HL-60 (cell line): ENCODE results near the gene PUM2.

Experiments
- GABPA ChIP-seq: IDR thresholded peaks from 2 replicates; pipeline ENCODE4 v1.6.1; 2012; ENCODE audit warnings: low read depth
- POLR2AphosphoS5 ChIP-seq: IDR thresholded peaks from 2 replicates; pipeline ENCODE4 v1.6.1; 2012; ENCODE audit warnings: low read depth
- SPI1 ChIP-seq: IDR thresholded peaks from 2 replicates; pipeline ENCODE4 v1.6.1; 2012; ENCODE audit warnings: low read depth, mild to moderate bottlenecking, borderline replicate concordance
- TF ChIP-seq, protein P1 (sequence below): IDR thresholded peaks from one replicate; pipeline ENCODE4 v1.5.1; 2011; ENCODE audit warnings: low read length, control low read depth, inconsistent platforms; ENCODE audit not compliant: insufficient read depth

DNA sequence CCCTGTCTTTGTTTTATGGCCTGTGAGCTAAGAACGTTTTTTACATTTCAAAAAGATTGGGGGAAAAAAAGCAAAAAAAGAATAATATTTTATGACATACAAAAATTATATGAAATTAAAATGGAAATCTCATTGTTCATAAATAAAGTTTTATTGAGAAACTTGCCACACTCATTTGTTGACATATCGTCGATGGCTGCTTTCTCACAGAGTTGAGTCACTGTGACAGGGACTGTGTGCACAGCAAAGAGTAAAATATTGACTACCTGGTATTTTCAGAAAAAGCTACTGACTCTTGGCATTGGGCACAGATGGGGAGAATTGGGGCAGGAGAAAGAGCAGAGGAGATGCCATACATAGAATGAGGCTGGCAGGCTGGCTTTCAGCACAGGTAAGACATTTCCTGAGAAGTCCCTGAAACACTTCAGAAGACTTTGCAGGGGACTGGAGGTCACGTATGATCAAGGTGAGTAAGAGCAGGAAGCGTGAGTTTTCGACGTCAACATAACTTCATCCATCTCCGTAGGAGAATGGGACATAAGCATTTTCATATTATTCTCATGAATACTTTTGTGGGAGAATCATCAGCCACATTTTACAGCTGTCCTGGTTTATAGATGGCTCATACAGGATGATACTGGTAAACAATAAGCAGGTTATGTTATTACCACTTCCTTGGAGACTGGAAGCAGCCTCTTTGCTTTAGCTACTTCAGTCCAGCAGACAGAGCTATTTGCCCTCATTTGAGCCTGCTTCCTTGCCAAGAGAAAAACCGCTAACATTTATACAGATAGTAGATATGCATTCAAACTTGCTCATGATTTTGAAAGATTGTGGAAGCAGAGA lies 32.5 kb upstream of the PUM2 start:
- TF ChIP-seq, protein P1, sequence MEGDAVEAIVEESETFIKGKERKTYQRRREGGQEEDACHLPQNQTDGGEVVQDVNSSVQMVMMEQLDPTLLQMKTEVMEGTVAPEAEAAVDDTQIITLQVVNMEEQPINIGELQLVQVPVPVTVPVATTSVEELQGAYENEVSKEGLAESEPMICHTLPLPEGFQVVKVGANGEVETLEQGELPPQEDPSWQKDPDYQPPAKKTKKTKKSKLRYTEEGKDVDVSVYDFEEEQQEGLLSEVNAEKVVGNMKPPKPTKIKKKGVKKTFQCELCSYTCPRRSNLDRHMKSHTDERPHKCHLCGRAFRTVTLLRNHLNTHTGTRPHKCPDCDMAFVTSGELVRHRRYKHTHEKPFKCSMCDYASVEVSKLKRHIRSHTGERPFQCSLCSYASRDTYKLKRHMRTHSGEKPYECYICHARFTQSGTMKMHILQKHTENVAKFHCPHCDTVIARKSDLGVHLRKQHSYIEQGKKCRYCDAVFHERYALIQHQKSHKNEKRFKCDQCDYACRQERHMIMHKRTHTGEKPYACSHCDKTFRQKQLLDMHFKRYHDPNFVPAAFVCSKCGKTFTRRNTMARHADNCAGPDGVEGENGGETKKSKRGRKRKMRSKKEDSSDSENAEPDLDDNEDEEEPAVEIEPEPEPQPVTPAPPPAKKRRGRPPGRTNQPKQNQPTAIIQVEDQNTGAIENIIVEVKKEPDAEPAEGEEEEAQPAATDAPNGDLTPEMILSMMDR: no peak
- no peak for TF ChIP-seq POLR2AphosphoS5
- no peak for TF ChIP-seq GABPA
- TF ChIP-seq SPI1: no peak
